HepG2 (cell line): ENCODE data around the gene KLF6. TPM values are rescaled to one million over a fixed set of nuclear protein-coding genes. Genes with fewer than 3 reads are reported as not detected.

Experiments used
- ETS1 ChIP-seq: sonication (generic); formaldehyde crosslinking; IDR thresholded peaks from 2 replicates; pipeline ENCODE4 v1.4.0; 2020; ENCODE audit warnings: missing genetic modification reagents
- FOXA3 ChIP-seq: IDR thresholded peaks from 2 replicates; pipeline ENCODE4 v1.6.1; 2016; ENCODE audit warnings: missing genetic modification reagents, missing compliant biosample characterization
- GFI1 ChIP-seq: sonication (generic); formaldehyde crosslinking; IDR thresholded peaks from 2 replicates; pipeline ENCODE4 v1.5.0; 2020; ENCODE audit warnings: missing genetic modification reagents, mild to moderate bottlenecking, borderline replicate concordance
- HDAC2 ChIP-seq: sonication (generic); formaldehyde crosslinking; IDR thresholded peaks from 2 replicates; pipeline ENCODE4 v1.4.0; 2020; ENCODE audit warnings: missing genetic modification reagents
- HIC2 ChIP-seq: sonication (generic); formaldehyde crosslinking; IDR thresholded peaks from 2 replicates; pipeline ENCODE4 v1.9.0; 2022; ENCODE audit warnings: low read depth, missing genetic modification reagents
- HMGXB3 ChIP-seq: sonication (generic); formaldehyde crosslinking; IDR thresholded peaks from 2 replicates; pipeline ENCODE4 v1.4.0; 2020; ENCODE audit warnings: missing genetic modification reagents, borderline replicate concordance
- JUND ChIP-seq: sonication (generic); formaldehyde crosslinking; IDR thresholded peaks from 2 replicates; pipeline ENCODE4 v1.8.0; 2022; ENCODE audit warnings: mild to moderate bottlenecking, missing genetic modification reagents
- MXD3 ChIP-seq: IDR thresholded peaks from 2 replicates; pipeline ENCODE4 v1.6.1; 2016; ENCODE audit warnings: mild to moderate bottlenecking, missing biosample characterization, missing genetic modification reagents
- SETDB1 ChIP-seq: sonication (generic); formaldehyde crosslinking; IDR thresholded peaks from 2 replicates; pipeline ENCODE4 v1.5.1; 2020; ENCODE audit warnings: missing genetic modification reagents, mild to moderate bottlenecking, borderline replicate concordance
- ZBTB26 ChIP-seq: IDR thresholded peaks from 2 replicates; pipeline ENCODE4 v1.6.1; 2016; ENCODE audit warnings: missing compliant biosample characterization, missing genetic modification reagents, borderline replicate concordance
- ZBTB7B ChIP-seq: sonication (generic); formaldehyde crosslinking; IDR thresholded peaks from 2 replicates; pipeline ENCODE4 v1.4.0; 2020; ENCODE audit warnings: missing genetic modification reagents
- ZNF33B ChIP-seq: sonication (generic); formaldehyde crosslinking; IDR thresholded peaks from 2 replicates; pipeline ENCODE4 v1.5.1; 2020; ENCODE audit warnings: mild to moderate bottlenecking, missing genetic modification reagents
- ZNF441 ChIP-seq: sonication (generic); formaldehyde crosslinking; IDR thresholded peaks from 2 replicates; pipeline ENCODE4 v1.7.0; 2021; ENCODE audit warnings: missing genetic modification reagents, borderline replicate concordance
- ZNF609 ChIP-seq: sonication (generic); formaldehyde crosslinking; IDR thresholded peaks from 2 replicates; pipeline ENCODE4 v1.4.0; 2020; ENCODE audit warnings: mild to moderate bottlenecking, missing genetic modification reagents, borderline replicate concordance
- polyA plus RNA-seq, 8 experiments: library from polyadenylated mRNA; depleted of rRNA in 3 of 8; stranded (reverse) in 7 of 8; unstranded in 1 of 8; fragments of >200 nt; fragmentation: Illumina TruSeq in 4 of 8; extraction: Trizol in 4 of 8; gene quantifications; 2 replicates each; pipeline versions ENCODE4 v1.2.1 to v1.2.3, GENCODE V29; 2011 to 2016; ENCODE audit warnings: low read depth in 4 of 8, missing spikeins in 1 of 8, mixed read lengths in 1 of 8; ENCODE audit not compliant: insufficient read depth in 1 of 8
- total RNA-seq, 5 experiments: library from RNA; depleted of rRNA; stranded (reverse); fragments of >200 nt; fragmentation: Illumina TruSeq; extraction: Trizol; gene quantifications; 2 replicates each; pipeline ENCODE4 v1.2.3, GENCODE V29; 2016; ENCODE audit warnings: low read depth in 1 of 5

Gene KLF6
- total and polyA plus RNA-seq, 2 of the 13 experiments (the other 11 are each of a cell fraction or from before 2014, with no cell fraction given): 27.0 to 71.9 TPM

GRCh38 chr10:3740157-3740871, 44.7 kb downstream of the KLF6 start (continued):
- TF ChIP-seq ZNF609 (CRISPR knock-in tag) (peak; percentile 85), FOXA3 (peak; percentile 91), HDAC2 (CRISPR knock-in tag) (peak; percentile 90), ZBTB26 (CRISPR knock-in tag) (no peak), ETS1 (no peak), GFI1 (no peak), HIC2 (CRISPR knock-in tag) (no peak), ZNF33B (CRISPR knock-in tag) (no peak), JUND (CRISPR knock-in tag) (peak; percentile 48; the same call in 1 of the 2 replicates), ZBTB7B (CRISPR knock-in tag) (0 out of 2 replicates have a peak, but pooled peaks have one; percentile 31), ZNF441 (CRISPR knock-in tag) (no peak), HMGXB3 (CRISPR knock-in tag) (no peak), SETDB1 (no peak), MXD3 (no peak)
